ENCODE data around the gene SGMS1. TPM values are rescaled to one million over a fixed set of nuclear protein-coding genes. Genes with fewer than 3 reads are reported as not detected.

The SGMS1 gene
- total and polyA plus RNA-seq, 12 donors = 7.3 to 24.3 (median 17.1) TPM

DNA sequence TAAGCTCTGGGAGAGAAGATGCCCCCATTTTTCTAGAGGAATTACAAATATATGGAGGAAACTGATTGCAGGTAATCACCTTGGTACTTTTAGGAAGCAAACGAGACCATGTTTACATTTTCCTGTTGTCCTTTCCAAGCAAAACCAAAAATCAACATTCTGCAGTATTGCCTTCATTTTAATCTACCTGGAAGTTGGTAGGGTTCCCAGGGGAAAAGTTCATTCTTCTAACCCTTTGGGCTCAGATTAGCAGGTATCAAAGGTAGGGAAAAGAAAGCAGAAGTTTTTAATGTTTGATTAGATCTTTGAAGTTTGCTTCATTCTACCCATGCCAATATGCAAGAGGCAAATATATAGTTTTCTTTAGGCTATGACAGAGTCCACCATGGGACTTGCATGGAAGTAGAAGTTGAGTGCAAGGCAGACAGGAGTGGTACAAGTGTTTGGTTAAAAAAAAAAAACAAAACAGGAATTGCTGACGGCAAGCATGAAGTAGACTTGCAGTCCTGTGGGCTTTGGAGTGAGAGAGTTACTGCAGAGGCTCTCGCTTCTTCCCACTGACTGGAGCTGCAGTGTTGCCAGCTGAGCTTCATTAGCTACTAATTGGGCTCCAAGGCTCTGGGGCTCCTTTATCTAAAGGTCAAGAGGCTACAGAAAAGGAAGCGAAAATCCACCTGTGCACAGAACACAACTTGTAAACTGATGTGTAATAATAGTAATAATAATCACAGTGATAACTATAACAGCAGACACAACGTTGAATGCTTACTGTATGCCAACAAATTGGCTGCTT, 343.5 kb downstream of the SGMS1 start:
- no peak overlapping the region for H3K4me3 ChIP-seq
- H3K36me3 ChIP-seq = no peaks in the 10 kb centered on the region
- no peaks in the 10 kb centered on the region for H3K4me1 ChIP-seq
- no peak overlapping the region for H3K27ac ChIP-seq
- H3K27me3 ChIP-seq = peaks cover 0 to 30% (median 3%) of the 10 kb centered on the region in 7 donors
- TF ChIP-seq, protein P1, sequence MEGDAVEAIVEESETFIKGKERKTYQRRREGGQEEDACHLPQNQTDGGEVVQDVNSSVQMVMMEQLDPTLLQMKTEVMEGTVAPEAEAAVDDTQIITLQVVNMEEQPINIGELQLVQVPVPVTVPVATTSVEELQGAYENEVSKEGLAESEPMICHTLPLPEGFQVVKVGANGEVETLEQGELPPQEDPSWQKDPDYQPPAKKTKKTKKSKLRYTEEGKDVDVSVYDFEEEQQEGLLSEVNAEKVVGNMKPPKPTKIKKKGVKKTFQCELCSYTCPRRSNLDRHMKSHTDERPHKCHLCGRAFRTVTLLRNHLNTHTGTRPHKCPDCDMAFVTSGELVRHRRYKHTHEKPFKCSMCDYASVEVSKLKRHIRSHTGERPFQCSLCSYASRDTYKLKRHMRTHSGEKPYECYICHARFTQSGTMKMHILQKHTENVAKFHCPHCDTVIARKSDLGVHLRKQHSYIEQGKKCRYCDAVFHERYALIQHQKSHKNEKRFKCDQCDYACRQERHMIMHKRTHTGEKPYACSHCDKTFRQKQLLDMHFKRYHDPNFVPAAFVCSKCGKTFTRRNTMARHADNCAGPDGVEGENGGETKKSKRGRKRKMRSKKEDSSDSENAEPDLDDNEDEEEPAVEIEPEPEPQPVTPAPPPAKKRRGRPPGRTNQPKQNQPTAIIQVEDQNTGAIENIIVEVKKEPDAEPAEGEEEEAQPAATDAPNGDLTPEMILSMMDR (IDR thresholded peaks at IDR 0.05) = no peak
- no peak for ATAC-seq
- 56 to 57% methylated on average over 5 of the region's 5 CpGs for WGBS, 2 donors
- no peaks in the 10 kb centered on the region for H3K9me3 ChIP-seq
- intact Hi-C loops (cut with DNase I) = loop anchor here in 3 of 10 donors (5.0 to 10.0 kb wide), 3 partner anchors 355 to 1893 kb away; no protein-coding TSS in a partner anchor
- no peak for DNase-seq

DNA sequence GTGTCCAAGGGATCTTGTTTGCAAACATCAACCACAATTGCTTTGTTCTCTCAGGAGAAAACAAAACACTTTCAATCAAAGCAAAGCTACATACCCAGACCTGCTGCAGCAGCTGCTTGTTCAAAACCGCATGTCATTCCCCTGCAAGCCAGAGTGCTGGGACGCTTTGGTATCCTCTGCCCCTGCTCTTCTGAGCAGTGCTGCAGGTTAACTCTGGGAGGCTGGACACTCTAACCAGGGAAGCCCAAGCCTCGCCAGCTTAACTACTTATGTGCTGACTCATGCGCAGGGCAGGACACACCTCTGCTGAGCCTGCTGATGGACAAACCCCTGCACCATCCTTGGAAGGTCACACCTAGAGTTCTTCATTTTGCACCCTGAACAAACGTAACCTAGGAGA, 344.3 kb downstream of the SGMS1 start:
- intact Hi-C loops (cut with DNase I) = no loop called here
- H3K27me3 ChIP-seq = peaks cover 0 to 30% (median 3%) of the 10 kb centered on the region in 7 donors
- no peak overlapping the region for H3K4me3 ChIP-seq
- H3K27ac ChIP-seq = no peak overlapping the region
- ATAC-seq = no peak
- H3K9me3 ChIP-seq = no peaks in the 10 kb centered on the region
- DNase-seq = no peak
- TF ChIP-seq, protein P1 (IDR thresholded peaks at IDR 0.05) = no peak
- 62% methylated on average over 5 of the region's 5 CpGs for WGBS, 2 donors
- no peaks in the 10 kb centered on the region for H3K4me1 ChIP-seq
- H3K36me3 ChIP-seq = no peaks in the 10 kb centered on the region

DNA sequence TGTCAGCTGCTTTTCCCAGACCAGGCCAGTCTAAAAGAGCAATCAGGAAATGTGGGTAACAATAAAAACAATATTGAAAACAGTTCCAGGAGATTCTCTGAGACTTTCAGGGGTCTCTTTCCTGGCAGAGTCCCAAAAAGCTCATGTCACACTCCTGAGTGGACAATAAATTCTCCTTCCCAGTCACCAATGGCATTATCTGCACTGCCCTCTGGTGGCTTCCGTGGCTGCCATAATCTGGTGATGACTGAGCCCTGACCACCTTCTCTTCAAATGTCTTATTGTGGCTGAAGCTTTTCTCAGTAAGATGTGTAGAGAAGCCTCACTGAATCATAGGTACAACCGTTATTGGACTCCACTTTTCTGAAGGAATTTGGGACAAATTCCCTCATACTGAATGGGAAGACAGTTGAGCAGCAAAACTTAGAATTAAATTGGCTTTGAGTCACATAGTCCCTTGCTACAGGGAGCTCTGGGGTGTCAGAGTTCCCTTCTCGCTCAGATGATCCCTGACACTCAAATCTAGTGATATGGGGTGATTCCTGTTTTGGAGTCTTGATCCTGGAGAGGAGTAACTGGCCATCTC, 348.0 kb downstream of the SGMS1 start:
- Histone ChIP-seq H3K4me3 (no peak overlapping the region), H3K4me1 (no peaks in the 10 kb centered on the region), H3K27me3 (peaks cover 0 to 23% (median 3%) of the 10 kb centered on the region in 7 donors), H3K36me3 (no peaks in the 10 kb centered on the region), H3K9me3 (no peaks in the 10 kb centered on the region), H3K27ac (no peak overlapping the region)
- intact Hi-C loops (cut with DNase I) = no loop called here
- peak in 2 of 8 donors; percentile 45 to 61 for ATAC-seq
- peak; percentile 18 to 29 for DNase-seq
- WGBS, 2 donors = 54 to 60% methylated on average over 3 of the region's 3 CpGs
- TF ChIP-seq, protein P1 (IDR thresholded peaks at IDR 0.05) = peak in 8 of 9 donors; percentile 12 to 70 (median 58)

DNA sequence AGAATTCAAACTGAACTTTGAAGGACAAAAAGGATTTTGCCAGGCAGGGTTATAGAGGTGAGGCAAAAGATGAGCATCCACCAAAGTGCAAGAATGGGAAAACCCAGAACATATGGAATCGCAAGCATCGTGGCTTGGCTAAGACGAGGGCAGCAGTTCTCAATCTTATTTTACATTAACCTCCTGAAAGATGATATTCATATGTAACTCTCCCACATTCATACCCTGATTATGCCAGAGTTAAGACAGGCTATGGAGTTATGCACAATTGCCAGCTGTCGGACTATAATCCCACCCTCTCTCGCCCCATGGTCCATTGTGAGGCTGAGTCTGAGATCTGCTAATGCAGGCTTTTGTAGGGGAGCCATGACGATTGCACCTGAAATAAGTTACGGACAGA, 351.2 kb downstream of the SGMS1 start:
- Histone ChIP-seq H3K27me3 (peaks cover 0 to 3% (median 0%) of the 10 kb centered on the region in 7 donors), H3K4me1 (no peaks in the 10 kb centered on the region), H3K36me3 (no peaks in the 10 kb centered on the region), H3K9me3 (no peaks in the 10 kb centered on the region), H3K4me3 (no peak overlapping the region), H3K27ac (no peak overlapping the region)
- WGBS, 2 donors = 91 to 92% methylated on average over 7 of the region's 7 CpGs
- DNase-seq (no peak), ATAC-seq (no peak)
- intact Hi-C loops (cut with DNase I) = no loop called here
- TF ChIP-seq, protein P1 (IDR thresholded peaks at IDR 0.05) = no peak

All from heart right ventricle (tissue), 16 donors.